Measurements from ENCODE around the gene BAHCC1.

The BAHCC1 gene

DNA sequence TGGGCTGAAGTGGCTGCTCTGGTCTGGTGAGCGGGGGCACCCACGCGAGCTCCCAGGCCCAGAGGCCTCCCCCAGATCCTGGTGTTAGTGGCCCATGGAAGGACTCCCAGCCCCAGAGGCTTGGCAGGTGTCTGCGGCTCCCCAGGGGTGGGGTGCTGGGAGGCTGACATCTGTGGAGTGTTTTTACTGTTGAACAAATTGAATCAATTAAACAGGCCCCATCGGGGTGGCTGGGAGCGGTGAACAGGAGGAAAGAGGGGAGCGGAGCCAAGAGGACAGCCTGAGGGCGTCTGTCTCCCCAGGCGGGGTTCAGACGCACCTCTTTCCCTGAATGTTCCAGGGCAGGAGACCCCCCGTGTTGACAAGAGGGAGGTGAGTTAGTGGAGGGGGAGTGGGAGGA, 87.4 kb downstream of the BAHCC1 start:
- DNase-seq, result peak; percentile 40

DNA sequence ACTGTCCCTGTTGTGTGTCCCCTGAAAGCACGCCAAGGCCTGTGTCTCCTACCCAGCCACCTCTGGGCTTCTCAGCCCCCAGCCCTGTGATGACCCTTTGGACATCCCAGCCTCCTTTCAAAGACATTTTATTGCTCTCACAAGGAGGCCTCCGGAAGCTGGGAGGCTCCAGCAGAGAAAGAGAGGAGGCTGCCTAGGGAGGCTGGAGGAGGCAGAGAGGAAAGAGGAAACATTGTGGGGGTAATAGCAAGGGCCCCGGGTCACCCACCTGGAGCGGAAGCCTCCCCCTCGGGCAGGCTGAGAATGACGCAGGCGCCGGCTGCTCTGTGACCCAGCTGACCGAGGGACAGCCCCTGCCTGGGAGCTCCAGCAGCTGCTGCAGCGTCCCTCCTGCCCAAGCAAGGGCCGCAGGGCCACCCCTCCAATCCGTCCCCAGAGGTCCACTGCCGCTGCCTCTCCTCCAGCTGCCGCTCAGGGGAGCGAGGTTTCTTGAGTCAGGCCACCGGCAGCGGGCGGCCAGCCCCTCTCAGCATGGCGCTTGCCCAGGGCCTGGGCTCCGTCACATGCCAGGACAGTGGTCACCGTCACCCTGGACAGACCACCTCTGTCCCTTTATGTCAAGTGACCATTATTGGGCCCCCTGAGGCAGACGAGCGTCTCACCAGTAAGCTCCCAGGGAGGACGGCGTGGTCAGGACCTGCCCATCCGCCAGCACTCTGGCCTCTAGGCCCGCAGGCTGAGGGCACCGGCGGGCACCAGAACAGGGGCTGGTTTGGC, 88.0 kb downstream of the BAHCC1 start:
- DNase-seq, result no peak

DNA sequence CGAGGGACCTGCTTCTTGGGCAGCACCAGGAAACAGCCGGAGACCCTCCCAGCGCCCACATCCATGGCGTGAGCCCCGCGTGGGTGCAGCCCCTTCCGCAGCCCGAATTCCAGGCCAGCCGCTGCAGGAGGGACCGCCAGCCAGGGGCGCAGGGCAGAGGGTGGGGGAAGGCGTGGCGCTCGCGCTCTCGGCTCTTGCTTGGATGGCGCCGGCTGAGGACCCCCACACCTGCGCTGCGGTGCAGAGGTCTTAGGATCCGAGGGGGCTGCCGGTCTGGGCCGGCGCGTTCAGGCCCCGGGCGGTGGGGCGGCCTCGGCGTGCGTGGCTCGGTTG, 88.6 kb downstream of the BAHCC1 start:
- no peak for DNase-seq

DNA sequence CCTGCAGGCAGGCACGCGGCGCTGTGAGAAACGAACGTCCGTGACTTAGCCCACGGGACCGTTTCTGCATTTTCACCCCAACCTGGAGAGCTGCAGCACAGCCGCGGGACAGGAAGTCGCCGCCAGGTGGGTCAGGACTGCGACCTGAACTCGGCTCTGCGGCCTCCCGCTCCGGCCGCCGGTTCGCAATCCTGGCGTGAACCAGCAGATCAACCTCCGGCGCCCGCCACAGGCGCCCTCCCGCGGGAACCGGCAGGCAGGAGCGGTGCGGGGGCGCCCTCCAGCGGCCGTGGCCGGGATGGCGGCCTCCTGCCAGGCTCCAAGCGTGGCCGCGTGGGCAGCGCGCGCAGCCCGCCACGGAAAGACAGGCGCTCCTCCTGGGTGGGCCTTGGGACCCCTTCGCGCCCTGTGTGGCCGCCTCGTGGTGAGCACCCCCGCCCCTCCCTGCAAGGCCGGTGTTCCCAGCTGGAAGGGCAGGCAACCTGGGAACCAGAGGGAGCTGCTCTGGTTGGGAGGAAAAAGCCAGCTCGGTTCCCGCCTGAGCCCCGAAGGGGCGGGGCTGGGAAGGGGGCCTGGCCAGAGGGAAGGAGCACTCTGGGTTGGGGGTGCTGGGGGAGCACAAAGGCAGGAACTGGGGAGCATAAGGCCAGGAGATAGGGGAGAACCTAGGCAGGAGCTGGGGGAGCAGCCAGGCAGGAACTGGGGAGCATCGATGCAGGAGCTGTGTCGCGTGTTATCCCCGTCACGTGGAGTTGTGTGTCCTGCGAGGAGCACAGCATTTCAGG, 89.1 kb downstream of the BAHCC1 start:
- peak; percentile 55 for DNase-seq

DNA sequence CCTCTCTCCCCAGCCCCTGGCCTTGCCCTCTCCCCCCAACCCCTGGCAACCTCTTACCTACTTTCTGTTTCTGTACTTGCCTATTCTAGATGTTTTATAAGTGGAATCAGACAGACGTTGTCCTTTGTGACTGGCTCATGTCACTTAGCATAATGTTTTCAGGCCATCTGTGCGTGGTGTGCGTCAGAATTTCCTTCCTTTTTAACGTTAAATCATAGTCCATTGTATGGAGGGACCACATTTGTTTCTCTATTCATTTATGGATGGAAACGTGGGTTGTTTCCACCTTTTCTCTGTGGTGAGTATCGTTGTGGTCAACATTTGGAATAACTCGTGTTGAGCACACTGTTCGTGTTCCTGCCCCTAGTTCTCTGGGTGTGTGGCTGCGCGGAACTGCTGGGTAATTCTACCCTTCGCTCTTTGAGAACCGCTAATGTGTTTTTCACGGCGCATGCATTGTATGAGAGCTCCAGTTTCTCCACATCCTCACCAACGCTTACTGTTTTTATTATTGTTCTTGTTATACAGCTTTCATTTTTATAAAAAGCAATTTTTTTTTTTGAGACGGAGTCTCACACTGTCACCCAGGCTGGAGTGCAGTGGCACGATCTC, 91.0 kb downstream of the BAHCC1 start:
- no peak for DNase-seq

DNA sequence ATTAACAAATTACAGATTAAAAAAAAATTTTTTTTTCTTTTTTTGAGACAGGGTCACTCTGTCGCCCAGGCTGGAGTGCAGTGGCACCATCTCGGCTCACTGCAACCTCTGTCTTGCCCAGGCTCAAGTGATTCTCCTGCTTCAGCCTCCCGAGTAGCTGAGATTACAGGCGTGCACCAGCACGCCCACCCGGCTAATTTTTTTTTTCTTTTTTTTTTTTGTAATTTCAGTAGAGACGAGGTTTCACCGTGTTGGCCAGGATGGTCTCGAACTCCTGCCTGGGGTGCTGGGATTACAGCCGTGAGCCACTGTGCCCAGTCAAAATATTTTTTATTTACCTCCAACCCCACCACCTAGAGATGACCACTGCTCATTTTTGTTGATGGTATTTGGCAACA, 91.8 kb downstream of the BAHCC1 start:
- no peak for DNase-seq

DNA sequence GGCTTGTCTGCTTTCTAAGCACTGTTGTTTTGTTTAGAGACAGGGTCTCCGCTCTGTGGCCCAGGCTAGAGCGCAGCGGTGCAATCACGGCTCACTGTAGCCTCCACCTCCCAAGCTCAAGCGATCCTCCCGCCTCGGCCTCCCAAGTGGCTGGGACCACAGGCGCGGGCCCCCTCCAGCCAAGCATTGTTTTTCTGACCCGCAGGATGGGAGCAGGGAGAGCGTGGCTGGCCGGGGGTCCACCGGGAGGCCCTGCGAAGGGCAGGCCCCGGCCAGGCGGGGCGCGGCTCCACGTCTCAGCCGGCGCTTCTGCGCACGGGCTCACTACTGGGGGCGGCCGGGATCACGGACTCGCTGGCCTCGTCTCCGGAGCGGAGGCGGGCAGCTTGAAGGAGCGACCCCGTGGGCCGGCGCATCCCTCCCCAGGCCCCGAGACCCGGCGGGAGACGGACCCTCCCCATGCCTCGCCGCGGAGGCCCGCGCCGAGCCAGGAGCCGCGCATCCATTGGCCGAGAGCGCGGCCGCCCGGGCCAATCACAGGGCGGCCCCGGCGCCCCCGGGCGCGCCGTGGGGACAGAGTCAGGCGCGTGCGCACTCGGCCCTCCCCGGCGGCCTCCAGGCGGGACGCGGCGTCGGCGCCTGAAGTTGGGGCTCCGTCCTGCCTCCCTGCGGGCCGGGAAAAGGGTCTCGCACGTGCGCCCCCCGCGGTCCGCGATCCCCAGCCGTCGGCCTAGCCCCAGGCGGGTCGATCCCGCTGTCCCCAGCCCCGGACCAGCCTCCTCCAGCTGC, 92.4 kb downstream of the BAHCC1 start:
- DNase-seq, result no peak

DNA sequence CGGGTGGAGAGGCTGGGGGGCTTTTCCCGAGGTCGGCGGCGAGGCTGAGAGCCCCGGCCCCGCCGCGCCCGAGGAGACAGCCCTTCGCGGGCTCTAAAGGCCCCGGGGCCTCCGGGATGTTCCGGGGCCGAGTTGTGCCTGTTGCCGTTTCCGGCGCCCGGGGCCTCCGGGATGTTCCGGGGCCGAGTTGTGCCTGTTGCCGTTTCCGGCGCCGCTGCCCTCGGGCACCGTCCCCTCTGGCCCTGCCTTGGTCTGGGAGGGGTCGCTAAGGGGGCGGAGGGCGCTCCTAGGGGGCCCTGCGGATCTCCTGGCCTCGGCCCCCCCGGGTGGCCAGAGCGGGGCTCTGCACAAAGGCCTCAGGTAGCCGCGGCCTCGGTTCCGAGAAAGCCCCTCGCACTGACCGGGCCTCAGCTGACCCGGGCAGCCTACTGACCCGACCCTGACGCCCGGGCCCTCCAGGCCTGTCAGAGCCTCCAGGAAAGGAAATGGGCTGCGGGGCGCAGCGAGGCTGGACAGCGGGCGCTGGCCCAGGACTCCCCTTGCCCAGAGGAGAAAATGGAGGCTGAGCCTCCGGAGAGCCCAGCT, 93.1 kb downstream of the BAHCC1 start:
- DNase-seq, result no peak

DNA sequence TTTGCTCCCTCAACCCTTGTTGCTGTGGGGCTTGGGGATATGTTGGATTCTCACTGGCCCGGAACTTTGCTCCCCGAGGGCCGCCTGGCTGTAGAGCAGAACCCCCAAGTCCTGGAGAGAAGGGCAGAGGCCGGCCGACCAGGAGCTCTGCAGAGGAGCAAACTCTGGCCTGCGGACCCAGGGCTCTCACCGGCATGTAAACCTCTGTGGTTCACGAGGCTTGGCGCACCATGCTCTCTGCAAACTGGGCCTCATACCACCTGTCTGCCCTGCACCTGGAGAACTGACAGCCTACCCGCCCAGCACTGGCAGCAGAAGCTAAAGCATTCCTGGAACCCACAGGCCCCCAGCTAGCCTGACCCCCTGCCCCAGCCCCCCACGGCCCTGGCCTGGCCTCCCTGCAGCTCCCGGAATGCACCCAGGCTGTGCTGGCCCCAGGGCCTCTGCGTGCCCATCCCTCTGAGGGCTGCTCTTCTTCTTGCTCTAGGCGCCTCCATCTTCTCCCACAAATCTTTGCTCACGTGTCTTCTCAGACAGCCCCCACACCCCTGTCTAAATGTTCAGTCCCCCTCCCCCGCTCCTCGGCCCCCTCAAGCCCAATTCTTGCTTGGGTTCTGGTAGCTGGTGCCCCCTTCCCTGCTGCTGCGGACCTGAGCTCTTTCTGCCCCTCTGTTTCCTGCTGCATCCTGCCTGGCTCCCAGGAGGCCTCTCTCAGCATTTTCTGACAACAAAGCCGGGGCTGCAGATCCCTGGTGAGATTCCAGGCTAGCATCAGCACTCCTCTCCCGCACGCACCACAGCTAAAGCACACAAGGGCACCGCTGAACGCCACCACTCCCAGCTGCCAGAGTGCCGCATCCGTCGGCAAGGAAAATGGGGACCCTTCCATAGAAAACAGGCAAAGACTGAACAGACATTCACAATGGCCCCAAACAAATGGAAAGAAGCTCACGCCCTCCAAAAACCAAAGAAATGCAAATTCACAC, 94.0 kb downstream of the BAHCC1 start:
- DNase-seq, result no peak

DNA sequence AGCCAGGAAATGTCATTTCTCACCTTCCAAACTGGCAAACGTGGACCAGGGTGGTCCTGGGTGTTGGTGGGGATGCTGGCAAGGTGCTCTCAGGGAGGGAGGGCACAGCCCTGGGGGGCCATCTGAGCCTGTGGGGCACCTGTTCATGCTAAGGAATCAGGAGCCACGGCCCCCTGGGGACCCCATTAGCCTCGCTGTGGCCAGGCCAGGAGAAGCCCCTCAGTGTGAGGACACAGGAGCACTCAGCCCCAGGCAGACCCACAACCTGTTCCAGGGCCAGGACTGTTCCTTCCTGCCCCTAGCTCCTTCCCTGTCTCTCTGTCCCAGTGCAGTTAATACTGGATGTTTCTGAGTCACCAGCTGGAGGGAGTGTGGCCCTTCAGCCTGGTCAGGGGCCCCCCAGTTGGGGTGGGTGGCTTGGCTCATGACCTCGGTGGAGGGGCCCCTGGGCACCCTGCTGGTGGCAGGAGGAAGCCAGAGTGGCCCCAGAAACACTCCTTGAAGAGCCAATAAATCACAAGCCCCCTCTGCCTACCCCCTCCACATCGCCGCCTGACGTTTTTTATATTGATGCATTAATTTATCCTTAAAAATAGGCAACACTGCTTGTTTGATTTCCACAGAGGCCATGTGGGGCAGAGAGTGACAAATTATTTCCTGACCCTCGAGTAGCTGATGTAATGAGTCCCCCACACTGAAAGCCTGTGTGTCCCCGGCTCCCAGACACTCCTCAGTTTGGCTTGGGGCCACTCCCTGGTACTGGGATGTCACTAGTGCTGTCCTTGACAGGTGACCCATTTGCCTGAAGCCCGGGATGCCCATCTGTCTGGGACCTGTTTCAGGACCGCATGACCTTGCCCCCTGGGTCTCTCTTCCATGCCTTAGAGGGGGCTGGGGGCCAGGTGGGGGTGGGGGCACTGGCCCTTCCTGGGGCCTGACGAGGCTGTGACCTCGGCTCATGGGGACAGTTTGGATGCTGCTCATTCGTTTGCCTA, 95.0 kb downstream of the BAHCC1 start:
- no peak for DNase-seq

DNA sequence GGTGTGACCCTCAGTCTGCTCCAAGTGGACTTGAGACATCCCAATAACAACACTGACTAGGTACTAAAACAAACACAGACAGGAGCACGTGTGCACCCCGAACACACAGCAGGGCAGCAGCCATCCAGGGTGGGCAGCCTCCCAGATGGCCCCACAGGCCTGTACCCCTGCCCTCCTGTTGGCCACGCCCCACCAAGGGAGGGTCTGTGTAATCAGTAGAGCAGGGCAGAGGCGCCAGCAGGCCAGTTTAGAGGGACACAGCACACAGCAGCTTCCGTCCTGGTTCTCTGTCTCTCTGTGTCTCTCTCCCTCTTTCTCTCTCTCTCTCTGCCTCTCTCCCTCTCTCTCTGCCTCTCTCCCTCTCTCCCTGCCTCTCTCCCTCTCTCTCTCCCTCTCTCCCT, 95.9 kb downstream of the BAHCC1 start:
- no peak for DNase-seq

DNA sequence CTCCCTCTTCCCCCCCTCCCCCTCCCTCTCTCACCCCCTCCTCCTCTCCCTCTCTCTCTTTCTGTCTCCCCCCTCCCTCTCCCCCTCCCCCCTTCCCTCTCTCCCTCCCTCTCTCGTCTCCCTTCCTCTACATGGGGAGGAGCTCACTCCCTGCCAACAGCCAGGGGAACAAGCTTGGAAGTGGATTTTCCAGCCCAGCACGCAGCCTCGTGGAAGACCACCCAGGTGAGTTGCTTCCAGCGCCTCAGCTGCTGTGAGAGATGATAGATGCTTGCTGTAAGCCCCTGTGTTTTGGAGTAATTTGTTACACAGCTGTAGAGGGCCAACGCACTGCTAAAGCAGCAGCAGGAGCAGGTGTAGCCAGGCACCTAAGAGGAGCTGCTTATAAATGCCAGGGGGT, 96.5 kb downstream of the BAHCC1 start:
- DNase-seq, result no peak

DNA sequence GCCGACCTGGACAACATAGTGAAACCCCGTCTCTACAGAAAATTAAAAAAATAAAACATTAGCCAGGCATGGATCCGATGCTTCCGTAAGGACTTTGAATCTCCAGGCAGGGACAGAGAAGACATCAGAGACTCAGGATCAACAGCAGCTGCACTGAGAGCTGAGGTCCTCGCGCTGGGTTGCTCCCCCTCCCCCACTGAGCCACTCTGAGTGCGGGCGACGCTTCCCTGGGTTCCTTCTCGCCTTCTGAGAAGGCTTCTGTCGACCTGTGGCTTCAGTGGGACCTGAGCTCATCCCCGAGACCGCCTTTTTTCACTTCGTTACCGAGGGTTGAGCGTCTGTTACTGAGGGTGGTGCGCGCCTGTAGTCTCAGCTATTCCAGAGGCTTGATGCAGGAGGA, 96.9 kb downstream of the BAHCC1 start:
- no peak for DNase-seq

DNA sequence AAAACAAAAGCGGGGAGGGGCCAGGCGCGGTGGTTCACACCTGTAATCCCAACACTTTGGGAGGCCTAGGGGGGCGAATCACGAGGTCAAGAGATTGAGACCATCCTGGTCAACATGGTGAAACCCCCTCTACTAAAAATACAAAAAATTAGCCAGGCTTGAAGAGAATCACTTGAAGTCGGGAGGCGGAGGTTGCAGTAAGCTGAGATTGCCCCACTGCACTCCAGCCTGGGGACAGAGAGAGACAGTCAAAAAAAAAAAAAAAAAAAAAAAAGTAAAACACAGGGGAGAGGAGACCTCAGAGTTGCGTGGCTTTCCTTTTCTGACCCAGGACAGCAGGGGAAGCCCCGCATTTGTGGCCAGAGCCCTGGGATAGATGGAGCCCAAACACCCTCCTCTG, 97.4 kb downstream of the BAHCC1 start:
- no peak for DNase-seq

DNA sequence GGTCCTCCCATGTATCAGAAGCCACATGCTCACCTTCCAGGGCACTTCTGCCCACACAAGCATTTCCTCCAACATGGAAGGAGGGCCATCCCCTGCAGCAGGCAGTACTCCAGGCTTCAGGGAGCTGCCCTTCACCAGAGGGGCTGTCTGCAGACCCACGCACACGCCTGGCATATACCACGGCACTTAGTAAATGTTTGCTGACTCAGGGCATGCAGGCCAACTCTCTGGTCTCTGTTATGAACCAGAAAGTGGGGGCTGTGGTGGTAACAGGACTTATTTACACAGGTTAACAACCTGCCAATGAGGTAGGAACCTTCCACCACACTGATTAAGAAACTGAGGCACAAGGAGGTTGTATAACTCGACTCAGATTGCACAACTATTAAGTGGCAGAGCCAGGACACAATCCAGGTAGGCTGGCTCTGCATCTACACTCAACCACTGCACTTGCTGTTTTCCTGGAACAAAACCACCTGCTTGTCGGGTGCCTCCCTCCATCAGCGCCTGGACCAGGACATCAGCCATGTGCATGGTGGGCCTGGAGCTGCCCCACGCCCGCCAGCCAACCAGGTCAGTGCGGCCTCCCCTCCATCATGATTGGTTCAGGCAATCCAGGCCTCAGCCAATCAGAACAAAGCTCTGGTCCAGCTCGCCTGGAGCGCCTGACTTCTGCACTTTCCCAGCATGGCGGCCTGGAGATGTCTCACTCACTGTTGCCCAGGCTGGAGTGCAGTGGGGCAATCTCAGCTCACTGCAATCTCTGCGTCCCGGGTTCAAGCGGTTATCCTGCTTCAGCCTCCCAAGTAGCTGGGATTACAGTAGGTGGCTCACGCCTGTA, 98.2 kb downstream of the BAHCC1 start:
- DNase-seq, result no peak

DNA sequence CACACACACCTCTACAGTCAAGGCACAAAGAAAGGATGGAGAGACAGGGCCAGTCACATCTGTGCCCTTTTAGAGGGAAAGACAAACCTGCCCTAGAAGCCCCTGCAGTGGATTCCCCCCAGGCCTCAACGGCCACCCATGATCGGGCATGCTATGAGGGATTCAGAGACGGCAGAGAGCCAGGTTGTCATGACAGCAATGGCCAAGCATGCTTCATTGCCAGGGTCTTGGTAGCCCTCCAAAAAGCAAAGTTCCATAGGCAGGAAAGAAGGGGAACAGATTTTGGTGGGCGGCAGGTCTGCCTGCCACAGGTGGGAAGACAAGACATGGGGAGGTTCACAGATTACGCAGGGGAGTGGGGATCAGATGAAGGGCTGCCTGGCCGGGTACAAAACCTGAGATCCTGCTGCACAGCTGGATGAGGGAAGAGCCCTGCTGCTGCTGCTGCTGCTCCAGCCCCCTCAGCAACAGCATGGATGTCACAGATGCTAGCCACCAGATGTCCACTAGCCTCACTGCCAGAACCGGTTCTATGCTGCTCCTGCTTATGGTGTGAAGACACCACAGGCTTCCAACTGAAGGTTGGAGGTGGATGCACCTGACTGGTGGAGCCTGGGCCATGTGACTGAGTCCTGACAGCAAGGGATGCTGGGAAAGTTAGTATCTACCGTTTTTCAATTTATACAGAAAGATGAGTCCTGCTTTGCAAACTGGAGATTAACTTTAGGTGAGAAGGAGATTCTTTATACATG, 99.5 kb downstream of the BAHCC1 start:
- DNase-seq, result peak; percentile 83

DNA sequence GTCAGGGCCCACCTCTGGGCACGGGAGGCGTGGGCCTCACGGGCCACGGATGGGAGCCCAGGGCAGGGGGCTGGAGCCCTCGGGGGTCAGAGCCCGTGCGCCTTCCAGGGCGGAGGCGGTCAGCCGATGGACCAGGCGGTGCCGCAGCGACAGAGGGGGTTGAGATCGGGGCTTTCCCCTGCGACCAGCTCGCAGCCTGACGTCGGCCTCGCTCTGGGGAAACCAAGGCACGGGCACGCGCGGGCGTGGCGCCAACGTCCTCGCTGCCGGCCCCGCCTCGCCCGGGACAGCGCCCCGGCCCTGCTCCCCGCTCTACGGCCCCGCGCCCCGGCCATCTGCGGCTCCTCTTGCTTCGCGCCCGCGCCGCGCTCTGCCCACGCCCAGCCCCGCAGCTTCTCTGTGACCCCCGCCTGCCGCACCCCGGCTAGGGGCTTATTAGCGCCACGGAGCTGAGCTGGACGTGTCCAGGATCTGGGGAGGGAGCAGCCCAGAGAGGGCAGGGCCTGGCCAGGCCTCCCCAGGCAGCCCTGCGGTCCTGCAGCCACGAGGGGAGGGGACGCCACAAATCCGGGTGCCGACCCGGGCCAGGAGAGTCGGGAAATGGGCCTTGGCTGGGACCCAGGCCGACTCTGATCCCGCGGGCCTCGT, 103.8 kb downstream of the BAHCC1 start:
- DNase-seq, result no peak

DNA sequence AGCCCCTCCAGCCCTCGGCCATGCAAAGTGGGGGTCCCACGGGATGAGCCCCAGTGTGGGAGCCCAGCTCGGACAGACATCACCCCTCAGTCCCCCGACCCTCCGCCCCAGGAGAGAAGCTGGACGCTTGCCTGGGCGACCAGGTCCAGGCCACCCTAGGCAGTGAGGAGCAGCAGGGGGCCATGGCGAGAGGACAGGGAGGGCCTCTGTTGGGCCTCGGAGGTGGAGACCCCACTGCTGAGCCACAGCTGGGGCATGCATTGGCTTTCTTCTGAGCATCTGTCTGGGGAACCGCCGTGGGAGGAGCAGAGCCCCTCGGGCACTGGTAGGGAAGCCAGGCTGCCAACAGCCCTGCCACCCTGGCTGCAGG, 104.3 kb downstream of the BAHCC1 start:
- no peak for DNase-seq

Measured in NCI-H1694 (cell line).